Measurements from ENCODE around the gene XPR1.
"Not testable (repeated sequence)": the region's sequence is repeated elsewhere in the genome, so short reads cannot be mapped to it uniquely, and the experiment has no call there.

XPR1 gene

GRCh38 chr1:180674603-180675530, 43.0 kb downstream of the XPR1 start:
- Histone ChIP-seq H3K4me1 (ENCODE audit: control insufficient read depth, low read depth, low read length) (no peaks in the 10 kb centered on the region), H3K9ac (ENCODE audit: low read length) (no peak overlapping the region), H3K36me3 (ENCODE audit: control insufficient read depth, insufficient read depth, low read length) (no peaks in the 10 kb centered on the region), H4K5ac (ENCODE audit: low read length) (no peak overlapping the region), H3K27ac (ENCODE audit: low read depth, low read length) (no peak overlapping the region), H2BK15ac (replicated peaks; ENCODE audit: low read depth) (no peak overlapping the region), H2AK5ac (ENCODE audit: low read length) (no peak overlapping the region), H3K79me1 (ENCODE audit: low read length) (no peaks in the 10 kb centered on the region), H4K8ac (ENCODE audit: low read depth, low read length) (no peak overlapping the region), H3K27me3 (ENCODE audit: insufficient read depth, low read length, poor library complexity) (no peaks in the 10 kb centered on the region), H2BK120ac (ENCODE audit: low read depth, low read length) (no peak overlapping the region), H3K79me2 (ENCODE audit: control insufficient read depth, insufficient read depth, low read length) (no peaks in the 10 kb centered on the region), H3K23ac (ENCODE audit: low read length) (no peak overlapping the region), H3K18ac (ENCODE audit: low read length) (no peak overlapping the region), H3K4me3 (ENCODE audit: low read length) (no peak overlapping the region), H3K4ac (ENCODE audit: low read depth, low read length) (no peak overlapping the region), H3K4me2 (ENCODE audit: low read length) (no peak overlapping the region), H3K56ac (ENCODE audit: low read length) (peak overlapping the region; percentile 9), H2BK5ac (ENCODE audit: low read length) (no peak overlapping the region)
- DNase-seq = peak; percentile 39
- WGBS (ENCODE audit: extremely low coverage, insufficient coverage, low lambda C conversion rate) = no CpG with 5 or more reads among the region's 1 CpG

- Histone ChIP-seq H2BK15ac (replicated peaks; ENCODE audit: low read depth) (no peak overlapping the region), H4K5ac (ENCODE audit: low read length) (no peak overlapping the region), H3K23ac (ENCODE audit: low read length) (no peak overlapping the region), H3K4me3 (ENCODE audit: low read length) (no peak overlapping the region), H3K18ac (ENCODE audit: low read length) (no peak overlapping the region), H3K27me3 (ENCODE audit: insufficient read depth, low read length, poor library complexity) (no peaks in the 10 kb centered on the region), H3K4me1 (ENCODE audit: control insufficient read depth, low read depth, low read length) (no peaks in the 10 kb centered on the region), H3K79me2 (ENCODE audit: control insufficient read depth, insufficient read depth, low read length) (no peaks in the 10 kb centered on the region), H3K4me2 (ENCODE audit: low read length) (no peak overlapping the region), H3K27ac (ENCODE audit: low read depth, low read length) (no peak overlapping the region), H2AK5ac (ENCODE audit: low read length) (no peak overlapping the region), H3K9ac (ENCODE audit: low read length) (no peak overlapping the region), H4K8ac (ENCODE audit: low read depth, low read length) (no peak overlapping the region), H3K4ac (ENCODE audit: low read depth, low read length) (no peak overlapping the region), H2BK120ac (ENCODE audit: low read depth, low read length) (no peak overlapping the region), H3K79me1 (ENCODE audit: low read length) (no peaks in the 10 kb centered on the region), H2BK5ac (ENCODE audit: low read length) (no peak overlapping the region), H3K56ac (ENCODE audit: low read length) (no peak overlapping the region), H3K36me3 (ENCODE audit: control insufficient read depth, insufficient read depth, low read length) (no peaks in the 10 kb centered on the region)
- DNase-seq = peak; percentile 20
- WGBS (ENCODE audit: extremely low coverage, insufficient coverage, low lambda C conversion rate) = no CpG with 5 or more reads among the region's 2 CpGs
Observed at GRCh38 chr1:180675586-180675985, 43.8 kb downstream of the XPR1 start.

GRCh38 chr1:180680558-180681144, 48.8 kb downstream of the XPR1 start:
- Histone ChIP-seq H3K56ac (ENCODE audit: low read length) (no peak overlapping the region), H3K4ac (ENCODE audit: low read depth, low read length) (no peak overlapping the region), H3K79me1 (ENCODE audit: low read length) (no peaks in the 10 kb centered on the region), H3K4me1 (ENCODE audit: control insufficient read depth, low read depth, low read length) (no peaks in the 10 kb centered on the region), H3K79me2 (ENCODE audit: control insufficient read depth, insufficient read depth, low read length) (no peaks in the 10 kb centered on the region), H3K4me3 (ENCODE audit: low read length) (no peak overlapping the region), H2AK5ac (ENCODE audit: low read length) (no peak overlapping the region), H3K23ac (ENCODE audit: low read length) (no peak overlapping the region), H4K5ac (ENCODE audit: low read length) (no peak overlapping the region), H3K27ac (ENCODE audit: low read depth, low read length) (no peak overlapping the region), H2BK5ac (ENCODE audit: low read length) (no peak overlapping the region), H4K8ac (ENCODE audit: low read depth, low read length) (no peak overlapping the region), H2BK120ac (ENCODE audit: low read depth, low read length) (no peak overlapping the region), H3K4me2 (ENCODE audit: low read length) (no peak overlapping the region), H3K9ac (ENCODE audit: low read length) (no peak overlapping the region), H3K18ac (ENCODE audit: low read length) (no peak overlapping the region), H3K36me3 (ENCODE audit: control insufficient read depth, insufficient read depth, low read length) (no peaks in the 10 kb centered on the region), H3K27me3 (ENCODE audit: insufficient read depth, low read length, poor library complexity) (no peaks in the 10 kb centered on the region), H2BK15ac (replicated peaks; ENCODE audit: low read depth) (no peak overlapping the region)
- whole genome bisulfite sequencing (ENCODE audit: extremely low coverage, insufficient coverage, low lambda C conversion rate) = no CpG with 5 or more reads among the region's 7 CpGs
- no peak for DNase-seq

- H3K4me2 ChIP-seq (ENCODE audit: low read length); H3K18ac ChIP-seq (ENCODE audit: low read length); H3K36me3 ChIP-seq (ENCODE audit: control insufficient read depth, insufficient read depth, low read length); H3K56ac ChIP-seq (ENCODE audit: low read length); H3K27me3 ChIP-seq (ENCODE audit: insufficient read depth, low read length, poor library complexity); H3K4me3 ChIP-seq (ENCODE audit: low read length); H3K79me2 ChIP-seq (ENCODE audit: control insufficient read depth, insufficient read depth, low read length); H2BK5ac ChIP-seq (ENCODE audit: low read length); H4K8ac ChIP-seq (ENCODE audit: low read depth, low read length); H2AK5ac ChIP-seq (ENCODE audit: low read length); H3K4me1 ChIP-seq (ENCODE audit: control insufficient read depth, low read depth, low read length); H3K23ac ChIP-seq (ENCODE audit: low read length); H3K27ac ChIP-seq (ENCODE audit: low read depth, low read length); DNase-seq; H4K5ac ChIP-seq (ENCODE audit: low read length); H2BK120ac ChIP-seq (ENCODE audit: low read depth, low read length); H3K9ac ChIP-seq (ENCODE audit: low read length); H3K4ac ChIP-seq (ENCODE audit: low read depth, low read length); H2BK15ac ChIP-seq (replicated peaks; ENCODE audit: low read depth); H3K79me1 ChIP-seq (ENCODE audit: low read length): not testable (repeated sequence)
- no CpG with 5 or more reads among the region's 3 CpGs for WGBS (ENCODE audit: extremely low coverage, insufficient coverage, low lambda C conversion rate)
Observed at GRCh38 chr1:180683117-180683516, 51.3 kb downstream of the XPR1 start.

GRCh38 chr1:180691322-180691913, 59.6 kb downstream of the XPR1 start:
- no peak for DNase-seq
- no peak overlapping the region for H3K4me2 ChIP-seq (ENCODE audit: low read length)

More at GRCh38 chr1:180691322-180691913, 59.6 kb downstream of the XPR1 start:
- no peak overlapping the region for H4K5ac ChIP-seq (ENCODE audit: low read length)
- H3K36me3 ChIP-seq (ENCODE audit: control insufficient read depth, insufficient read depth, low read length) = no peaks in the 10 kb centered on the region
- H2AK5ac ChIP-seq (ENCODE audit: low read length) = no peak overlapping the region
- no peak overlapping the region for H3K4me3 ChIP-seq (ENCODE audit: low read length)
- H4K8ac ChIP-seq (ENCODE audit: low read depth, low read length) = no peak overlapping the region
- H2BK120ac ChIP-seq (ENCODE audit: low read depth, low read length) = no peak overlapping the region
- H2BK5ac ChIP-seq (ENCODE audit: low read length) = no peak overlapping the region
- H3K56ac ChIP-seq (ENCODE audit: low read length) = no peak overlapping the region
- H3K79me1 ChIP-seq (ENCODE audit: low read length) = no peaks in the 10 kb centered on the region
- H2BK15ac ChIP-seq (replicated peaks; ENCODE audit: low read depth) = no peak overlapping the region
- H3K4ac ChIP-seq (ENCODE audit: low read depth, low read length) = no peak overlapping the region
- H3K9ac ChIP-seq (ENCODE audit: low read length) = no peak overlapping the region
- WGBS (ENCODE audit: extremely low coverage, insufficient coverage, low lambda C conversion rate) = no CpG with 5 or more reads among the region's 2 CpGs
- H3K18ac ChIP-seq (ENCODE audit: low read length) = no peak overlapping the region
- H3K79me2 ChIP-seq (ENCODE audit: control insufficient read depth, insufficient read depth, low read length) = no peaks in the 10 kb centered on the region
- H3K23ac ChIP-seq (ENCODE audit: low read length) = no peak overlapping the region
- no peak overlapping the region for H3K27ac ChIP-seq (ENCODE audit: low read depth, low read length)
- no peaks in the 10 kb centered on the region for H3K4me1 ChIP-seq (ENCODE audit: control insufficient read depth, low read depth, low read length)
- H3K27me3 ChIP-seq (ENCODE audit: insufficient read depth, low read length, poor library complexity) = no peaks in the 10 kb centered on the region

Data from mesendoderm (in vitro differentiated cells).